ENCODE data around the gene PDZD2.
A peak's percentile ranks its signal among the peaks of the same experiment; 100 is the strongest.

Gene PDZD2

DNA sequence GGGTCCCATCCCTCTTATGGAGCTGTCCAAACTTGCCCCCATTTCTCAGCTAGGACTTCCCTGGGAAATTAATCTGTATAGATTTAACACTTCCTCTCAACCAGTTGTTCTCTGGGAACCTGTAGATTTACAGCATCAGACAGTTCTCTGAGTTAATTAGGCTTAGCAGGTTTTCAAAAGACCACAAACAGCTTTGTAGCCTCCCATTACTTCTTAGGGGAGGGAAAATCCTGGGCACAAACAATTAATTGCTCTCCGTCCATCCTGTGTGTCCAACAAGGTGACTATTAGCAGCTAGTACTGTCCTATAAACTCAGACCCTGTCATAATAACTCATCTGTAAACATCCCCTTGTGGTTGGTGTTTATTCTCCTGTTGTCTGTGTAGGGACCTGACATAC lies 337.2 kb downstream of the PDZD2 start:
- no peak for DNase-seq (ENCODE audit: low spot score)

DNA sequence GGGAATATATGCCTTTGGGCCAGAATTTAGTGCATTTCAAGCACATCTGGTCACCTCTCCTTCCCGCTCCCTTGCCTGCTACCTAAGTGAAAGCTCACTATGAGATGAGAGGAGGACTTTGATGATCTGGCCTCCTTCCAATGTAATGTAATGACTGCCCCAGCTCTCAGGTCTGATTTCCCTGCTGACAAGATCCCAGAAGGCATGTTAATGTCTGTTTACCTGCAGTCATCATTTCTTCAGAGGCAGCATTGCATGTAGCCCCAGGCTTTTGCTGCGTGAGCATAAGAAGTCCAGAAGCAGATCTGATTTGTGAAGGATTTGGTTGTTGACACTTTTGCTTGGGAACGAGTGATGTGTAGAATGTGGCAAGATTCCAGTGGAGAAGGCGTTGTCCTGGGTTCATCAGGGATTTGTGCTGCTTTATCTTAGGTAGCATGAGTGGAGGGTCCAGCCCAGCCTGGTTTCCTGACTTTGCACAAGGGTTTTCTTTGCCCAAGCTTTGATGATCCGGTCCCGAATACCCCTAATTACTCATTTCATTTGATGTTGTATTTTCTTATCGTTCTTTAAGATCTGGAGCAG lies 342.5 kb downstream of the PDZD2 start:
- no peak for DNase-seq (ENCODE audit: low spot score)

DNA sequence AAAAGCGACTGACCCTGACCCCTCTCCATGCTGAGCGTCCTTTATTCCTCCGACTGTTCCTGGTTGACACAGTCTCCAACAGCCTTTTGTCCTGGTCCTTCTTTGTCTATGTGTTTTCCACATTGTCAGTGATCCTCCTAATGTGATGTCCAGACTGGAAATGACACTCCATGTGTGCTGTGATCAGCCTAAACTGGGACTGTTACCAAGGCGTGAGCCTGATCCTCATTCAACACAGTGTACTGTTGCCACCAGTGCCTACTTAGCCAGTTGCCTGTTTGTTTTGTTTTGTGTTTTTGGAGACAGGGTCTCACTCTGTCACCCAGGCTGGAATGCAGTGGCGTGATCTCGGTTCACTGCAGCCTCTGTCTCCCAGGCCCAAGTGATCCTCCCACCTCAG lies 343.1 kb downstream of the PDZD2 start:
- DNase-seq (ENCODE audit: low spot score) = no peak

DNA sequence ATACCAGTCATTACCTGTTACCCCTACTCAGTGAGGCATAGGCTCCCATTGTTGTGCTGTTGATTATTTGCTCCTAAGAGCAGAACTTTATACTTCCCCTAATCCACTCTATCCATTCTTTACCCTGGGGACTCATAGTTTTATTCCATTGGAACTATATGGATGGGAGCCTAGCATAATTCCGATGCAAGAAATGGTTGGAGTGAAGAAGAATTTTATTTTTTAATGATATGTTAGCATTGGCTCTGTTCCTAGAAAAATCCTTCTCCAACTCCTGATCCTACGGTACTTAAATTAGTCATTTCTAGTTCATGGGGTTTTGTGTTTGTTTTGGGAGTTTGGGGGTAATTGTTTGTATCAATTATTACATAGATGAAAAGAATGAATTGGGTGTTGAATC lies 343.7 kb downstream of the PDZD2 start:
- DNase-seq (ENCODE audit: low spot score) = no peak

- peak; percentile 61 for DNase-seq (ENCODE audit: low spot score)
These were observed 344.9 kb downstream of the PDZD2 start for GRCh38 chr5:31983851-31984250.

DNA sequence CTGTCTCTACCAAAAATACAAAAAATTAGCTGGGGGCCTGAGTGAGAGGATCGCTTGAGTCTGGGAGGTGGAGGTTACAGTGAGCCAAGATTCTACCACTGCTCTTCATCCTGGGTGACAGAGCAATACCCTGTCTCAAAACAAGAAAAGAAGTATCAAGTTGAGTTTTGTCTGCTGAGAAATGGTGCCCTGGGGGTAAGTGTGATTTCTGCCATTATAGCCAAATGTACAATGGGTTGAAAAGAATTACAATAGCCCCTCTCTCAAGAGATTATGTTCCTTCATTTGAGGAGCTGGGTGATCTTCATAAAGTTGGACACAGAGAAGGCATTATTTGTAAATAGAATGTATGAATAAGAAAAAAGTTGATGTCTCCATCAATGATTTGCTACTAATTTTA lies 345.8 kb downstream of the PDZD2 start:
- DNase-seq (ENCODE audit: low spot score) = no peak

- DNase-seq (ENCODE audit: low spot score) = no peak
These were observed 347.2 kb downstream of the PDZD2 start for GRCh38 chr5:31986101-31986500.

GRCh38 chr5:31987985-31988710 lies 349.2 kb downstream of the PDZD2 start:
- DNase-seq (ENCODE audit: low spot score) = peak; percentile 61

DNA sequence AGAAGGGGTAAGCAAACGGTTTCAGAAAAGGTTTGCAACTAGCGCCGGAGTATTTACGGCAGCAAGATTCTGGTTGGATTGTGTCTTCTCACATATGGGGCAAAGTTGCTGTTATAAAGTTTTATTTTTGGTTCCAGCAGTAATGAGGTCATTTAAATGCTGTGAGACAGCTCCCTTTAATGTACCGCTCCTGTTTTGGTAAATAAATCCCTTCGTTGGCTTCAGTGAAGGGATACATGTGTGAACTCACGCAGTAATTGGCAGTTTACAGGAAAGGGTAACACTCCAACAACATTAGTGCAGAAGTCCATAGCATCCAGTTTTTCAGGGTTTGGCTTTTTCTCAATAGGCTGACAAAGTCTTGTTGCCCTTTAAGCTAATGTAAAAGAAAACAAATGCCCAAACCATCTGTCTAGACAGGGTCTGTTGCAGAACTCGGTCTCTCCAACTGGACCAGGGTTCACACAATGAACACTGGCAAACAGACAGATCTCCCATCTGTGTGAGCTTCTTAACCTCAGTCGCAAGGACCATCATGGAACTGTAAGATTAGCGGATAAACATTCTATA lies 351.2 kb downstream of the PDZD2 start:
- DNase-seq (ENCODE audit: low spot score) = no peak

DNA sequence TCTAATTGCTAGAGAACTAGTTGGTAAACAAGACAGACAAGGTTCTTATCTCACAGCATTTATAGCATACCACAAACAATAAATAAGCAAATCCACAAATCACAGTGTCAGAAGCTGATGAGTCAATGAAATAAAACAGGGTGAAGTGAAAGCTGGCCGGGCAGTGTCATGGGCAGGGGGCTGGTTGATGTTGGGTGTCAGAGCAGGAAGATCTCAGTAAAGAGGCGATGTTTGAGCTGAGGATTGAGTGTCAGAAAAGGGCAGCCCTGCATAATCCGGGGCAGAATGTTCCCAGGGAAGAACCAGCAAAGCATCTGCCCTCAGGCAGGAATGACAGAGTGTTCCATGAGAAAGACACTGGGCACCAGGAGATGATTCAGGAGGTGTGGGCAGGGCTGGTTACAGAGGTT lies 351.8 kb downstream of the PDZD2 start:
- DNase-seq (ENCODE audit: low spot score) = no peak

GRCh38 chr5:31992377-31992776 lies 353.4 kb downstream of the PDZD2 start:
- DNase-seq (ENCODE audit: low spot score) = no peak

- peak; percentile 86 for DNase-seq (ENCODE audit: low spot score)
These were observed 354.4 kb downstream of the PDZD2 start for GRCh38 chr5:31993165-31993961.

- no peak for DNase-seq (ENCODE audit: low spot score)
These were observed 356.1 kb downstream of the PDZD2 start for GRCh38 chr5:31995006-31995405.

DNA sequence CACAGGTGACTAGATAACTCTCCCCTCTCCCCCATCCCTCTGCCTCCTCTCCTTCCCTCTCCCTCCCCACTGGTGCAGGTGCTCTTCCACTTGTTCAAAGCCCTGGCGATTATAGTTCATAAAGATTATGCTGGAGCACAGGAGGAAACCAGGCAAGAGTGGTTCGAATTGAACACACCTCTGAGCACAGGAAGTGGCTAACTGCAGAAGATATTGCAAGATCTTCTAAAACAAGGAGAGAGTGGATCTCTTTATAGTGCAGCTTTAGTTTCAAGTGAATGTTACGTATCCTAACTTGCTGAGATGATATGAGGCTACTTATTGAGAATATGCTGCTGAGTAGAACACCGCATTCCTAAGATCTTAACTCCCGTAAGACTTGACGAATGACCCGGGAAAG lies 356.8 kb downstream of the PDZD2 start:
- DNase-seq (ENCODE audit: low spot score) = no peak

DNA sequence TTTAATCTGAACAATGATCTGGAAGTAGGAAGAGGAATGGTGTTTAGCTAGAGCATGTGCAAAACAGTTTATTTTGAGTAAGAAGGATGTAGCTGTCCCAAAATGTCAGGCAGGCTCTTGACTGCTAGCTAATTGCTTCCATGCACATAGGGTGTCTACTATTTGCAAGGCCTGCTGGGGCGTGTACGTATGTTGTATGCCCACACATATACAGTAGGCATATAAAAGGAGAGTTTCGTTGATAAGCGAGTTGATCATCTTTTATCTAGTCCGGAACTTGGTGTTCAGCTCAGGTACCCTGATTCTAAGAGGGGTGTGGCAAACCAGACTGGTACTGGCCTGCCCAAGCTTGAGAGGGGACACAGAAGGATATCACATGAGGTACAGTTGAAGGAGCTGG lies 358.0 kb downstream of the PDZD2 start:
- no peak for DNase-seq (ENCODE audit: low spot score)

- DNase-seq (ENCODE audit: low spot score) = no peak
These were observed 360.5 kb downstream of the PDZD2 start for GRCh38 chr5:31999470-31999869.

GRCh38 chr5:32000731-32001130 lies 361.8 kb downstream of the PDZD2 start:
- DNase-seq (ENCODE audit: low spot score) = no peak

DNA sequence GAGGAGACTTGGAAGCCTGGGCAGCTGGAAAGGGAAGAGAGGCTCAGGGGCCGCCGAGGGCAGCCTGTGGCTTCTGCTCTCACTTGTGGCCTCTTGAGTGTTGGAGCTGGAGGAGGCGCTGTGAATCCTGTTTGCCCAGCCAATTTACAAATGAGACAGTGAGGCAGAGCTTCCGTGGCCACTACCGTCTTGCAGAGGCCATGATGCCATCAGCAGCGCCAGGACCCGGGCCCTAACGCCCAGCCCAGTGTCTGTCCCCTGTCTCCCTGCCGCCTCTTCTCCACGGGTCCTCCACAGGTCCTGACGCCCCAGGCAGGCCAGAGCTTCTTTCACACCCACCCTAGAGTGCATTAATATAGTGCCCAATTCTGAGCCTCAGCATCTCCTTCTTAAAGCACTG lies 362.4 kb downstream of the PDZD2 start:
- no peak for DNase-seq (ENCODE audit: low spot score)

DNA sequence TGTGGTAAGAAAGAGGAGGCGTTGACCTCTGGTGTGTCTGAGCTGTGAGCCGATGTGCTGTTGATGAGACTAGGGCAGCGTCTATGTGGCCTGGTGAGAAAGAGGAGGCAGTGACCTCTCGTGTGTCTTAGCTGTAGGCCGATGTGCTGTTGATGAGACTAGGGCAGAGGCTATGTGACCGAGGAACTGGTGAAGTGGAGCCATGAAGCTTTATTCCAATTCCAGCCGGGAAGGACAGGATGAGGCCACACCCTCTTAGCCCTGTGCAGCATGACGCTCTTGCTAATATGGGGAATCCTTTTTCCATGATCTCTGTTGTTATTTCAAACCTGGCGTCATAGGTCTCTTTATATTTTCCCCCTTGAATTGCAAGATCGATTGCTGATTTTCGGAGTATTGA lies 362.8 kb downstream of the PDZD2 start:
- DNase-seq (ENCODE audit: low spot score) = no peak

DNA sequence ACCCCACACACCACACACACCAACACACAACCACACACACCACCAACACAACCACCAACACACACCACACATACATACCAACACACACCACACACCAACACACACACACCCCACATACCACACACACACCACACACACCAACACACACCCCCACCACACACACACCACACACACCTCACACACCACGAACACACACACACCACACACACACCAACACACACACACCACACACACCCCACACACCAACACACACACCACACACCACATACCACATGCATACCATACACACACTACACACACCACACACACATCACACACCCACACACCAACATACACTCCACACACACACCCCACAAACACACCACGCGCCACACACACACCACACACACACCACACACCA lies 363.8 kb downstream of the PDZD2 start:
- DNase-seq (ENCODE audit: low spot score) = no peak

- DNase-seq (ENCODE audit: low spot score) = no peak
These were observed 365.1 kb downstream of the PDZD2 start for GRCh38 chr5:32003981-32004380.

- no peak for DNase-seq (ENCODE audit: low spot score)
These were observed 365.5 kb downstream of the PDZD2 start for GRCh38 chr5:32004404-32004803.

DNA sequence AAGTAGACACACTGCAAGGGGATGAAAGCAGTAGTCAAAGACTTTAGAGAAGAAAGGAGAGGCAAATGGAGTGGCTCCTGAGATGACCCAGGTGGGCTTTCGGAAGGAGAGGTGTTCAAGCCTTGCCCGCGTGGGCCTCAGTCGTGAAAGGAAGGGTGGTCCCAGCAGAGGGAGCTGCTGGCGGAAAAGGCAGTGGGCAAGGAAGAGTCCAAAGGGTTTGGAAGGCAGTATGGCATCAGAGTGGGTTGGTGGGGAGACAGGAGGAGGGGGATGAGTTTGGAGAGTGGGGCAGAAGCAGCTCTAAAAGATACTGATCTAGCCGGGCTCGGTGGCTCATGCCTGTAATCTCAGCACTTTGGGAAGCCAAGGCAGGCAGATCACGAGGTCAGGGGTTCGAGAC lies 369.8 kb downstream of the PDZD2 start:
- DNase-seq (ENCODE audit: low spot score) = no peak
